Skeletal muscle satellite cell (primary cell): ENCODE results near the gene GCNT2.

ENCODE experiments used
- H3K27me3 ChIP-seq: 2 replicates; pipeline ENCODE4 v1.7.0; 2013; ENCODE audit warnings: low read length; ENCODE audit not compliant: control insufficient read depth, insufficient read depth
- H3K36me3 ChIP-seq: 2 replicates; pipeline ENCODE4 v1.7.0; 2013; ENCODE audit warnings: mild to moderate bottlenecking, control low read depth, low read length; ENCODE audit not compliant: insufficient read depth
- H3K4me1 ChIP-seq: 2 replicates; pipeline ENCODE4 v1.7.0; 2013; ENCODE audit warnings: low read length; ENCODE audit not compliant: control insufficient read depth, insufficient read depth
- H3K4me2 ChIP-seq: 2 replicates; pipeline ENCODE4 v1.7.0; 2013; ENCODE audit warnings: mild to moderate bottlenecking, low read length
- H3K4me3 ChIP-seq: 2 replicates; pipeline ENCODE4 v1.7.0; 2013; ENCODE audit warnings: low read length
- H3K9ac ChIP-seq: 2 replicates; pipeline ENCODE4 v1.7.0; 2013; ENCODE audit warnings: mild to moderate bottlenecking, low read depth, low read length, moderate library complexity
- H3K9me3 ChIP-seq: replicated peaks from 2 replicates; pipeline ENCODE4 v1.7.0; 2013; ENCODE audit warnings: mild to moderate bottlenecking, control low read depth, low read length

Gene GCNT2

GRCh38 chr6:10532392-10532791 lies 11.2 kb downstream of the GCNT2 start:
- Histone ChIP-seq H3K4me3 (no peak overlapping the region), H3K27me3 (no peaks in the 10 kb centered on the region), H3K36me3 (no peaks in the 10 kb centered on the region), H3K9ac (no peak overlapping the region), H3K4me2 (no peak overlapping the region), H3K4me1 (peaks cover 12% of the 10 kb centered on the region), H3K9me3 (no peaks in the 10 kb centered on the region)

DNA sequence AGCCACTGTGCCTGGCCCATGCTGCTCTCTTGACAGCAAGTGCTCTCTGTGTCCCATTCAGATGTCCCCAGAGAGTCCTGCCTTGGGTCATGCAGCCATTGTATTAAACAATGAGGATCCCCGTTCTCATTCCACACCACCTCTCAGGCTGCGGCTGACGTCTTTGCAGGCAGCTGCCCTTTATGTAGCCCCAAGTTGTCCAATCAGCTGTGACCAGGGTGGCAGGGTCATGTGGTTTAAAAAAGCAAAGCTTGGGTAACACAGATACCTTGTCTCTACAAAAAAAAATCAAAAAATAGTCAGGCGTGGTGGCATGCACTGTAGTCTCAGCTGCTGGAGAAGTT lies 13.2 kb downstream of the GCNT2 start:
- no peaks in the 10 kb centered on the region for H3K36me3 ChIP-seq
- H3K9me3 ChIP-seq = no peaks in the 10 kb centered on the region
- no peaks in the 10 kb centered on the region for H3K4me1 ChIP-seq
- H3K9ac ChIP-seq = no peak overlapping the region
- H3K4me2 ChIP-seq = no peak overlapping the region
- H3K4me3 ChIP-seq = no peak overlapping the region
- H3K27me3 ChIP-seq = no peaks in the 10 kb centered on the region

DNA sequence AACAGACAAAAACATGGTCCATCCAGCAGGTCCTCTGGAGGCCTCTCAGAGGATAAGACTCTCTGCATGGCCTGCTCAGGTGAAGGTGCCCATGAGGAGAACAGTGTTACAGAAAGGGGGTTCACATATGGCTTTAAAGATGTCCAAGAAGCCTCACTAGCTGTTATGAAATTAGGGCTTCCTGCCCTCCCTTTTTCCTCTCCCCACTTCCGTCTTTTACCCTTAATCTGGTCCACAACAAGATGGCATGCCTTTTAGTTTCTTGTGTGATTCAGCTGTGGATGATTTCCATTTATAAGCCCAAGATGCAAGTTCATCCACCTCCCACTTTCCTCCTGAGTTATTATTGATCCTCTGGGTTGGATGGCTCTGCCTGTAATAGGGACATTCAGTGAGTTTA lies 14.0 kb downstream of the GCNT2 start:
- H3K9ac ChIP-seq = no peak overlapping the region
- no peak overlapping the region for H3K4me2 ChIP-seq
- H3K27me3 ChIP-seq = no peaks in the 10 kb centered on the region
- no peaks in the 10 kb centered on the region for H3K9me3 ChIP-seq
- no peaks in the 10 kb centered on the region for H3K4me1 ChIP-seq
- H3K4me3 ChIP-seq = no peak overlapping the region
- no peaks in the 10 kb centered on the region for H3K36me3 ChIP-seq

- Histone ChIP-seq H3K27me3 (peaks cover 3% of the 10 kb centered on the region), H3K36me3 (no peaks in the 10 kb centered on the region), H3K4me3 (no peak overlapping the region), H3K4me2 (no peak overlapping the region), H3K9ac (no peak overlapping the region), H3K9me3 (no peaks in the 10 kb centered on the region), H3K4me1 (no peaks in the 10 kb centered on the region)
Measured at GRCh38 chr6:10537726-10538125, 16.6 kb downstream of the GCNT2 start.

DNA sequence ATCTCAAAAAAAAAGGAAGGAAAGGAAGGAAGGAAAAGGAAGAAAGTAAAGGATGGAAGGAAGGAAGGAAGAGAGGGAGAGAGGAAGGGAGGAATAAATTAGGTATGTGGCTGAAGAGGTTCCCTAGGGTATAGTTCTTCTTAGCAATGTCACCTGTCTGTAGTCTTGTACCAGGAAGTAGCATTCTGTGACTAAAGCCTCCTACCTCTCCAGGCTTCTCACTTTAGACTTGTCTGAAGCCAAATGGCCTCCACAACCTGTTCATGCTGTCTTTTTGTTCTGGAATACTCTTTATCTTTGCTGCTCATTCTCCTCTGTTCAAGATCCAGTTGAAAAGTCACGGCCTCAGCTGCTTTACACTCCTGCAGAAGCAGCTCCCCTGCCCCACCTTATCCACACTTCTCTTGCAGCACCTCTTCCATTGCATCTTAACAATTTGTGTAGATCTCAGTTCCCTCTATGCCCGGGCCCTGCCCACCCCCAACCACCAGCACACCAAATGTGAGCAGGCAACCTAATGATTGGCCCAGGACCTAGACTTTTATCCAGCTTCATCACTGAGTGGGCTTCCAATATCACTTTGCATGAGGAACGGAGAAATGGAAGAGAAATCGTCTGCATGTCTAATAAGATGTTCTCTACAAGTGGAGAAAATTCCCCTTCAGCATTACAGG lies 19.1 kb downstream of the GCNT2 start:
- Histone ChIP-seq H3K4me2 (no peak overlapping the region), H3K9me3 (no peaks in the 10 kb centered on the region), H3K9ac (no peak overlapping the region), H3K4me1 (no peaks in the 10 kb centered on the region), H3K27me3 (peaks cover 3% of the 10 kb centered on the region), H3K36me3 (no peaks in the 10 kb centered on the region), H3K4me3 (no peak overlapping the region)

DNA sequence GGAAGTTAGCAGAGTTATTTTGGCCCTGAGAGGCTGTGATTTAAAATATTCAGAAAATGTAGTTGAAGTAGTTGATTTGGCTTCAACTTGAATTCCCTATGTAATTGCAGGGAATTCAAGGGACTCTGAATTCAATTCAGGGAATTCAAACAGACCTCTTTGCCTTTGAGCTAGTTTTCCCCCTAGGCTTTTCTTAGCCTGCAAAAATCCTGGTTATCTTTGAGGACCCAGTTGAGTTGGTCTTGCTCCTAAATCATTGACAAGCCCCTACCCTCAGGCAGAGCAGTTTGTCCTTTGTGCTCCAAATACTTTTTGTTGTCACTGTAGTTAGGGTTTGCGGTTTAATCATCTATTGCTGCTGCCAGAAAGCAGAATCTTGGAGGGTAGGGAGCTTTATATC lies 20.4 kb downstream of the GCNT2 start:
- H3K27me3 ChIP-seq = peaks cover 3% of the 10 kb centered on the region
- no peak overlapping the region for H3K4me3 ChIP-seq
- H3K9ac ChIP-seq = no peak overlapping the region
- H3K36me3 ChIP-seq = no peaks in the 10 kb centered on the region
- no peaks in the 10 kb centered on the region for H3K9me3 ChIP-seq
- no peak overlapping the region for H3K4me2 ChIP-seq
- H3K4me1 ChIP-seq = no peaks in the 10 kb centered on the region

GRCh38 chr6:10542213-10542612 lies 21.1 kb downstream of the GCNT2 start:
- no peak overlapping the region for H3K4me3 ChIP-seq
- peaks cover 3% of the 10 kb centered on the region for H3K27me3 ChIP-seq
- no peaks in the 10 kb centered on the region for H3K9me3 ChIP-seq

GRCh38 chr6:10543488-10543887 lies 22.3 kb downstream of the GCNT2 start:
- no peaks in the 10 kb centered on the region for H3K4me1 ChIP-seq
- H3K9me3 ChIP-seq = no peaks in the 10 kb centered on the region
- H3K4me3 ChIP-seq = no peak overlapping the region
- H3K36me3 ChIP-seq = no peaks in the 10 kb centered on the region
- peaks cover 3% of the 10 kb centered on the region for H3K27me3 ChIP-seq
- no peak overlapping the region for H3K4me2 ChIP-seq
- no peak overlapping the region for H3K9ac ChIP-seq

More at GRCh38 chr6:10542213-10542612, 21.1 kb downstream of the GCNT2 start:
- Histone ChIP-seq H3K36me3 (no peaks in the 10 kb centered on the region), H3K9ac (no peak overlapping the region), H3K4me2 (no peak overlapping the region), H3K4me1 (no peaks in the 10 kb centered on the region)

- H3K9me3 ChIP-seq = no peaks in the 10 kb centered on the region
- no peaks in the 10 kb centered on the region for H3K4me1 ChIP-seq
- peaks cover 3% of the 10 kb centered on the region for H3K27me3 ChIP-seq
- no peak overlapping the region for H3K9ac ChIP-seq
- H3K36me3 ChIP-seq = no peaks in the 10 kb centered on the region
- no peak overlapping the region for H3K4me3 ChIP-seq
- H3K4me2 ChIP-seq = no peak overlapping the region
Measured at GRCh38 chr6:10545482-10545881, 24.3 kb downstream of the GCNT2 start.

DNA sequence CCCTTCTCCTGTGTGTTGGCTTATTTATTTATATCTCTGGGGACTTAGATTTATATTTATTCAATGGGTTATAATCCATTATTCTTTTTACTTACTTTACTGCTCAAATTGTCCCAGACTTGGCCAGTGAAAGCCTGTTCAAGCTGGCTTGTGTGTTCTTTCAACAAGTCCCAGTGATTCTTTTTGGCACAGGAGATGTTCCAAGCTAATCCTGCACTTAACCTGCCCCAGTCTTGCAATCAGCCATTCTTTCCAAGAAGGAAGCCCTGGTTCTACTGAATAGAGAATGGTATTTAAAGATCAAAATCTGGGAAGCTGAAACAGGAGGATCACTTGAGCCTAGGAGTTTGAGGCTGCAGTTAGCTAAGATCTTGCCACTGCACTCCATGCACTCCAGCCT lies 26.7 kb downstream of the GCNT2 start:
- Histone ChIP-seq H3K27me3 (no peaks in the 10 kb centered on the region), H3K4me2 (no peak overlapping the region), H3K36me3 (no peaks in the 10 kb centered on the region), H3K9me3 (no peaks in the 10 kb centered on the region), H3K4me1 (no peaks in the 10 kb centered on the region), H3K9ac (no peak overlapping the region), H3K4me3 (no peak overlapping the region)

GRCh38 chr6:10550764-10551163 lies 29.6 kb downstream of the GCNT2 start:
- Histone ChIP-seq H3K36me3 (no peaks in the 10 kb centered on the region), H3K4me1 (no peaks in the 10 kb centered on the region), H3K9me3 (no peaks in the 10 kb centered on the region), H3K4me2 (no peak overlapping the region), H3K9ac (no peak overlapping the region), H3K27me3 (no peaks in the 10 kb centered on the region), H3K4me3 (no peak overlapping the region)

DNA sequence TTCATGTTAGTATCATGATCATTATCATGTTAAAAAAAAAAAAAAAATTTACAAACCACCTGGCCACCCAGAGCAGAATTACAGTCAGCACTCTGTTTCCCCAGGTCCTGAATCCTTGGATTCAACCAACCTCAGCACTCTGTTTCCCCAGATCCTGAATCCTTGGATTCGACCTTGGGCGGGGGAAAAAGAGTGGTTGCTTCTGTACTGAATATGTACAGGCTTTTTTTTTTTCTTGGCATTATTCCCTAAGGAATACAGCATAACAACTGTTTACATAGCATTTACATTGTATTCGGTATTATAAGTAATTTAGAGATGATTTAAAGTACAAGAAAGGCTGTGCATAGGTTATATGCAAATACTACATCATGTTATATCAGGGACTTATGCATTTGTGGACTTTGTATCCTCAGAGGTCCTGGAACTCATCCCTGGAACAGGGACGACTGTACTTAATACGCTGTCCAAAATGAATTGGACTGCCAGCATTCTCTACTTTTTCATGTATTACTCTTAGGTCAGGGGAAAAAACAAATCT lies 31.2 kb downstream of the GCNT2 start:
- Histone ChIP-seq H3K27me3 (peaks cover 13% of the 10 kb centered on the region), H3K9ac (no peak overlapping the region), H3K4me3 (no peak overlapping the region), H3K9me3 (no peaks in the 10 kb centered on the region), H3K36me3 (no peaks in the 10 kb centered on the region), H3K4me1 (no peaks in the 10 kb centered on the region), H3K4me2 (no peak overlapping the region)
